HG02798 (cell line): ENCODE measurements around the gene ECSCR.
A peak's percentile ranks its signal among the peaks of the same experiment; 100 is the strongest.

Experiments
- ATAC-seq: cut with Tn5 transposase; IDR thresholded peaks from one replicate; pipeline ENCODE4 v1.9.1; 2021; ENCODE audit warnings: mild to moderate bottlenecking; ENCODE audit not compliant: unreplicated experiment, poor library complexity

The ECSCR gene

DNA sequence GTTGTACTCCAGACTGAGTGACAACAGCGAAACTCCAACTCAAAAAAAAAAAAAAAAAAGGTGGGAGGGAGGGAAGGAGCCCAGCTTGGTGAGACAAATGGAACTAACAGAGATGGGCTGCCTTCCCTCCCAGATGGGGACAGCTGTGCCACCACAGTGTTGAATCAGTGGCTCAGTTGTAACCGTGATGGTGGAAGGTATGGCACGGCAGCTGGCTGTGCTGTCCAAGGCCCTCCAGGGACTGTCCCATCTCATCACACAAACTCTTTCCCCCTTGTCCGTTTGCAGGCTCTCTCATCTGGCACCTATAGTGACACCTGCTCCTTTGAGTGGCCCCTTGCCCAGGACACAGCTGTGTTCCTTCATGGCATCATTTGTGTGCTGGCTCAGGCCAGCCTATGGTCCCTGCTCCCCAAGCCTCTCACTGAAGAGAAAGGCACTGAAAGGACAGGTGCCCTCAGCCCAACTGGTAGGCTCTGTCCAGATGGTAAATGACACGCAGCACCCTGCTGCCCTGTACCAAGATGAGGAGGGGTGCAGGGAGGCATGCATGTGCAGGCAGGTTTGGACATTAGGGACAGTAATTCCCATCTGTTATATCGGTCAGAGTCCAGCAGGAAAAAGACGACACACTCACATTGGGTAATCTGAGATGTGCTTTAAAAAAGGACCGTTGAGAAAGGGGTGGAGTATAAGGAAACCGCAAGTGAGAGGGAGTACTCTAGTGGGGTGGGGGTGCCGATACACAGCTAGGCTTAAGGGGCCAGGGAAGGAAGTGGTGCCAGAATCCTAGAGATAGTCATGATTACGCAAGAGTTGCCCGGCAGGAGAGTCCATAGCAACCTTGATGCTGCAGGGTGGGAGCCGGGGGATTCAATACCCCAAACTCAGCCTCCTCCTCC is 12.6 kb upstream of the ECSCR start:
- no peak for ATAC-seq

DNA sequence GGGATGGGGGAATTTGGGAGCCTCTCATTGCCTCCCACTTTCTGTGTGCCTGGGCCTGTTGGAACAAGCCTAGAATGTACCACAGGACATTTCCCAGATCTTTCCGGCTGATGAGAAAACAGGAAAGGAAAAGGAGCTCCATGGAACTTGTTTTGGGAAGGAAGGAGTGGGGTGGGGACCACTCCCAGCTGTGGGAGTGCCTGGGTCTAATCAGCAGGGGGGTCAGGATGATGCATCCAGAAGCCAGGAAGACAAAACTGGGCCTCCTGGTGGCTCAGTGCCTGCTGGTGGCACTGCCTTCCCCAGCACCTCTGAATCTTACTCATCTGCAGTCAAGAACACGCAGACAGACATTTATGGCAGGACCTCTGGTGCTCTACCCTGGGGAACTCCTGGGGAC is 11.0 kb upstream of the ECSCR start:
- ATAC-seq, result no peak

DNA sequence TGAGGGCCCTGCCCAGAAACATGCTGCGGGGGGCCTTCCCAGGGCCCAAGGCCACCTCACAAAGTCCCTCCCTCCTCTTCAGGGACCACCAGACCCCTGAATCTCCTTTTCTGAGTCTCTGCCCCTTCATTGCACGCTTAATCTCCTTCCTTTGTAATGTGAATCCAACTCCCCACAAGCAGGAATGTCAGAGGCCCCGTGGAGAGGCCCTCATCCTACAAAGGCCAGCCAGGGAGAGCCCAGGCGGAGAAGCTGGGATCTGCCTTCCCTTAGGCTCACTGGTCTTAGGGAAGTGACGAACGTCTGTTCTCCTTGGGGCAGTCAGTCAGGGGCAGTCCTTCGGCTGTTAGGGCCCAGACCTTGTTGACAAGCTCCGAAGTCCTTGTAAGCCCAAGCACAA is 10.6 kb upstream of the ECSCR start:
- no peak for ATAC-seq

DNA sequence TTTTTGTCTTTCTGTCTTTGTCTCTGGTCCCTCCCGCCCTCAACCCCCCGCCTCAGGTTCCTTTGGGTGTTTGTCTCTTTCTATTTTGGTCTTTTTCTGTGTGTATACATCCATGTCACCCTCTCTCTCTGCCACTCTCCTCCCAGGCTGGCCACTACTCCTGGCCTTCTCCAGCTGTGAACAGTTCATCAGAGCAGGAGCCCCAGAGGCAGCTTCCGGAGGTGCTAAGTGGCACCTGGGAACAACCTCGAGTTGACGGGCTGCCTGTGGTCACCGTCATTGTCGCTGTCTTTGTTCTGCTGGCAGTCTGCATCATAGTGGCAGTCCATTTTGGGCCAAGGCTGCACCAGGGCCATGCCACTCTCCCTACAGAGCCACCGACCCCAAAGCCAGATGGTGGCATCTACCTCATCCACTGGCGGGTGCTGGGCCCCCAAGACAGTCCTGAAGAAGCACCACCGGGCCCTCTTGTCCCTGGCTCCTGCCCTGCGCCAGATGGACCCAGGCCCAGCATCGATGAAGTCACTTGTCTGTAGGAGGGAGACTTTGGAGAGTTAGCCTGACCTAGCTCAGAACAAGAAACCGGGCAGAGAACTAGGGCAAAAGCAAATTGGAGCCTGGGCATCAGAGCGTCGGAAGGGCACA is 10.0 kb upstream of the ECSCR start:
- no peak for ATAC-seq

GRCh38 chr5:139470821-139471300 is 8.3 kb upstream of the ECSCR start, which contains the start of gene SMIM33:
TSS of gene SMIM33 (plus strand) at chr5:139471004. CDS start at chr5:139471122, 118 bp downstream.
- no peak for ATAC-seq

GRCh38 chr5:139468421-139468931 is 5.9 kb upstream of the ECSCR start:
- ATAC-seq, result no peak

GRCh38 chr5:139461698-139462097 is 845 bp downstream of the ECSCR start:
- ATAC-seq, result no peak

- ATAC-seq, result no peak
These were observed 1.4 kb downstream of the ECSCR start for GRCh38 chr5:139461176-139461575.

DNA sequence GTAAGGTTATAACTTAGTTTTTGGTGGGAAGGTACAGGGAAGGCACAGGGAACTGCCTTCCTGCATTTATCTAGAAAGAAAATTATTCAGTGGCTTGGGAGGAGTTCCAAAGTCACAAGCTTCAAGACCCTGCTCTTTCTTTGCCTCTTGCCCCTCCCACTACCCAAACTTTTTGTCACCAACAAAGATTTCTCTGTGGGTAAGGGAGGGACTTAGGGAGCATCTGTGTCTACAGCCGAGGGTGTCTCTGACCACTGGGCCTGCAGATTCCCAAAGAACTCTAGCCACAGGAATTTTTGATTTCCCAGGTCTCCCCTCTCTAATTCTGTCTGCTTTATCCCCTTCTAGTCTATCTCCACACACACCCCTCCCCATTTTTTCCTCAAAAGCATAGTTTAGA is 2.1 kb downstream of the ECSCR start:
- ATAC-seq, result no peak

GRCh38 chr5:139459451-139459934 is 3.0 kb downstream of the ECSCR start:
- ATAC-seq, result peak; percentile 25

GRCh38 chr5:139458580-139459407 is 3.7 kb downstream of the ECSCR start:
- ATAC-seq, result peak; percentile 68

DNA sequence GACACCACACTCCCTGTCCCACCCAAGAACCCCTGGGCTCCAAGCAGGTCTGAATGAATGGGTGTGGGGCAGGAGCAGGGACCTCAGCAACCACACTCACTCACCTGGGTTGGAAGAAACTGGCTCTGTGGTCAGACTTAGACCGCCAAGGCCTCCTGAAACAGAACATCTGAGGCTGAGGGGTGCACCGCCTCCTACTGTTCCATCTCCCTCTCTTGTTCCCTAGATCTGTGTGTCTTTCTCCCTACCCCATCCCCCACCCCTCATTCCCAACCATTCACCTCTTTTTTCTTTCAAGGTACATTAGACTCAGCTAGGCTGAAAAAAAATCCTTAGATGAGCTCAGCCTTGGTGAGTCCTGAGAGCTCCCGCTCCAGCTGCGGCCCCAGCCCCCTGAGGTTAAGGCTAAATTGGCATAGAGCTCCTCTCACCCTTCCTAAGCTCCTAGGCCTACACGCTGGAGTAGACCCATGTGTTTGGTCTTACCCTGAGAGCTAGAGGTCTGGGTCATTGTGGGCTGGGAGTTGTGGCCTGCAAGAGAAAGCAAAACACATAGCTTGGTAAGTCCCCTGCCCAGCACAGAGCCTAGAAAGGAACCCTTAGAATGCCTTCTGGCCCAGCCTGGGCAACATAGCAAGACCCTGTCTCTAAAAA is 4.8 kb downstream of the ECSCR start:
- peak; percentile 37 for ATAC-seq

DNA sequence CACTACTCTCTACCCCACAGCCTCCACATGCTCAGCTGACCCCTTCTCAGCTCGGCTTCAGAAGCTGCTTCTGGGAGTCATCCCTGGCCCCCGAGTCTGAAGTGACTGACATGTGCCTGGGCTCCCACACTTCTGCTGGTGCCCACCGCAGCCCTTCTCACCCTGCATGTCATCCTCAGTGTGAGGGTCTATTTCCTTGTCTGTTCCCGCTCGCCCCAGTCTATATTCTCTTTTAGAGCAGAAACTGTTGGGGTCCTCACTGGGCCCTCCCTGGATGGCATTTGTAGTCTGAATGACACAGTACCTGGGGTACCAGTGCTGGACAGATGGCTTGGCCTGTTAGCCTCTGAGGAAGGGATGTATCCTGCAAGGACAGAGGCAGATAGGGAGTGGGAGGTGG is 5.3 kb downstream of the ECSCR start:
- ATAC-seq, result no peak

DNA sequence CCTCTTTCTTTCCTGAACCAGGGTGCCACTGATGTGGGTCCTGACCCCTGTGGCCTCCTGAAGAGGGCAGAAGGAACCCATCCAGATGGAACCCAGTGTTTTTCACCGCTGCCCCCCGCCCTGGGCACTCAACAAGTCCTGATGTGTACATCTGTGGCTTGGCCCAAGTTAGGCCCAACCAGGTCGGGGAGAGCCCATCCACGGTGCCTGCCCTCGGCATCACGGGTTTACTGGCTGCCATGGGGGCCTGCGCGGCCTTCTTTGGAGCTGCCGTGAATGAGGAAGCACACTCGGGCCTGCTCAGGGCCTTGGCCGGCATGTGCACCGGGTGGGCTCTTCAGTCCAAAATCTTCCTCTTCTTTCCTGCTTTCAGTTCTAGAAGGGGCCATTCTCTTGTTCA is 5.8 kb downstream of the ECSCR start:
- ATAC-seq, result no peak

GRCh38 chr5:139454568-139455290 is 7.8 kb downstream of the ECSCR start:
- no peak for ATAC-seq

DNA sequence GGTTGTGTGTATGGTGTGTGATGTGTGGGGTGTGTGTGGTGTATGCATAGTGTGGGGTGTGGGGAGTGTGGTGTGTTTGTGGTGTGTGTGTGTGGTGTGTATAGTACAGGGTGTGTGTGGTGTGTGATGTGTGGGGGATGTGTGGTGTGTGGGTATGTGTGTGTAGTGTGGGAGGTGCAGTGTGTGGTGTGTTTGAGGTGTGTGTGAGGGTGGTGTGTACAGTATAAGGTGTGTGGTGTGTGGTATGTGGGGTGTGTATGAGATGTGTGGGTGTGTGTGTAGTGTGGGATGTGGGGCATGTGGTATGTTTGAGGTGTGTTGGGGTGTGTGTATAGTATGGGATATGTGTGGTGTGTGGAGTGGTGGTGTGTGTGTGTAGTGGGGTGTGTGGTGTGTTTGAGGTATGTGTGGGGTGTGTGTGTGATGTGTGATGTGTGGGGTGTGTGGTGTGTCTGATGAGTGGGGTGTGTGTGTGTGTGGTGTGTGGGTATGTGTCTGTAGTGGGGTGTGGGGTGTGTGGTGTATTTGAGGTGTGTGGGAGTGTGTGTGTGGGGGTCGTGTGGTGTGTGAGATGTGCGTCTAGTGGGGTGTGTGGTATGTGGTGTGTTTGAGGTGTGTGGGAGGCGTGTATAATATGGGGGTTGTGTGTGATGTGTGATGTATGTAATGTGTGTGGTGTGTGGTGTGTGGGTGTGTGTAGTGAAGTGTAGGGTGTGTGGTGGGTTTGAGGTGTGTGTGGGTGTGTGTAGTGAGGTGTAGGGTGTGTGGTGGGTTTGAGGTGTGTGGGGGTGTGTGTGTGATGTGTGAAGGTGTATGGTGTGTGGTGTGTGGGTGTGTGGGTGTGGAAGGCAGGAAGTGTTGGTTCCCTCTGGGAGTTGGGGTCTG is 8.6 kb downstream of the ECSCR start:
- no peak for ATAC-seq

- no peak for ATAC-seq
These were observed 10.5 kb downstream of the ECSCR start for GRCh38 chr5:139451878-139452660.
